CD4-positive, alpha-beta T cell treated with Interferon gamma for 1 hour (primary cell): ENCODE results near the gene EZR.

Source experiments
- DNase-seq: peaks from one replicate; pipeline ENCODE4 v3.0.0-alpha.2; 2020

The EZR gene

GRCh38 chr6:158772851-158773371, 46.3 kb downstream of the EZR start:
- no peak for DNase-seq

- no peak for DNase-seq
Observed at GRCh38 chr6:158772172-158772571, 47.0 kb downstream of the EZR start.

GRCh38 chr6:158771399-158772152, 47.6 kb downstream of the EZR start:
- DNase-seq: no peak

- no peak for DNase-seq
Observed at GRCh38 chr6:158770533-158771330, 48.4 kb downstream of the EZR start.

- DNase-seq: no peak
Observed at GRCh38 chr6:158769771-158770432, 49.3 kb downstream of the EZR start.

GRCh38 chr6:158769234-158769770, 49.9 kb downstream of the EZR start:
- DNase-seq: no peak

GRCh38 chr6:158768436-158768835, 50.7 kb downstream of the EZR start:
- no peak for DNase-seq

GRCh38 chr6:158767709-158768108, 51.5 kb downstream of the EZR start:
- no peak for DNase-seq

GRCh38 chr6:158766621-158767455, 52.3 kb downstream of the EZR start:
- no peak for DNase-seq

- DNase-seq: no peak
Observed at GRCh38 chr6:158765499-158766068, 53.6 kb downstream of the EZR start.

GRCh38 chr6:158764926-158765325, 54.2 kb downstream of the EZR start:
- DNase-seq: no peak

GRCh38 chr6:158764183-158764849, 54.9 kb downstream of the EZR start:
- no peak for DNase-seq

- DNase-seq: no peak
Observed at GRCh38 chr6:158763434-158764182, 55.6 kb downstream of the EZR start.

GRCh38 chr6:158762787-158763433, 56.3 kb downstream of the EZR start:
- no peak for DNase-seq

- no peak for DNase-seq
Observed at GRCh38 chr6:158761746-158762145, 57.4 kb downstream of the EZR start.

- DNase-seq: no peak
Observed at GRCh38 chr6:158760618-158761250, 58.4 kb downstream of the EZR start.

GRCh38 chr6:158759966-158760617, 59.1 kb downstream of the EZR start:
- DNase-seq: no peak

- DNase-seq: no peak
Observed at GRCh38 chr6:158758941-158759479, 60.2 kb downstream of the EZR start.

GRCh38 chr6:158758451-158758860, 60.7 kb downstream of the EZR start:
- no peak for DNase-seq
